ENCODE results near the gene IFITM5.

DNA sequence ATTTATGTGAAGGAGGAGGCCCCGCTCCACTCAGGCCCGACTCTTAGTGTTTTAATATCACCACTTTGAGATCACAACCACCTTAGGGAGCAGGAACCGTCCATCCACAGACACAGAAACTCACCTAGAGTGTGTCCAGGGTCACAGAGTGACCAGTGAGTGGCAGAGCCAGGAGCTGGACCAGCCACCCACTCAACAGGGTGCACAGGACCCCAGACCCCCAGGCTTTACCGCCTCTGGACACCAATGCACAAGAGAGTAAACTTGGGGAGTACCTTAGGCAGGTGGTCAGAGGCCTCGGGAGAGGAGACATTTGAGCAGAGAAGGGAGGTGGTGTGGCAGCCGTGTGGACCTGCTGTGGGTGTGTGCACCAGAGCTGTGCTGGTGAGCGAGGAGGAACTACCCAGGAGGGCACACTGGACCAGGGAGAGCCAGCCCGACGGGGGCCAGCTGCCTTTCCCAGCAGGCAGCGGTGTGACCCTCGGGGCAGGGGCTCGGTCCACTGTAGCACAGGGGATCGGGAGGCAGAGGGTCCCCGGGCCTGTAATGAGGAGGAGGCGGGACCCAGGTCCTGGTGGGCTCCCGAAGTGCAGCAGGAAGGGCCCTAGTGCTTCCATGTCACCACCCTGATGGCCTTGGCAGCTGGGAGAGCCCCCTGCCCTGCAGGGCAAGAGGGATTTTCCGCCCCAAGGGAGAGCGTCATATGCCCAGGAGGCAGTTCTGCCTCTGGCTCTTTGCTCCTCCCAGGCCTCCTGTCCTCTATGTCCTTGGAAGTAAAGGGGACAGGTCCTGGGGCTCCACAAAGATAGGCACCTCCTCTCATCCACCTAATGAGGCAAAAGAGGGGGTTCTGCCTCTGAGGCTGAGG, 28.6 kb downstream of the IFITM5 start:
- TF ChIP-seq, protein P1, sequence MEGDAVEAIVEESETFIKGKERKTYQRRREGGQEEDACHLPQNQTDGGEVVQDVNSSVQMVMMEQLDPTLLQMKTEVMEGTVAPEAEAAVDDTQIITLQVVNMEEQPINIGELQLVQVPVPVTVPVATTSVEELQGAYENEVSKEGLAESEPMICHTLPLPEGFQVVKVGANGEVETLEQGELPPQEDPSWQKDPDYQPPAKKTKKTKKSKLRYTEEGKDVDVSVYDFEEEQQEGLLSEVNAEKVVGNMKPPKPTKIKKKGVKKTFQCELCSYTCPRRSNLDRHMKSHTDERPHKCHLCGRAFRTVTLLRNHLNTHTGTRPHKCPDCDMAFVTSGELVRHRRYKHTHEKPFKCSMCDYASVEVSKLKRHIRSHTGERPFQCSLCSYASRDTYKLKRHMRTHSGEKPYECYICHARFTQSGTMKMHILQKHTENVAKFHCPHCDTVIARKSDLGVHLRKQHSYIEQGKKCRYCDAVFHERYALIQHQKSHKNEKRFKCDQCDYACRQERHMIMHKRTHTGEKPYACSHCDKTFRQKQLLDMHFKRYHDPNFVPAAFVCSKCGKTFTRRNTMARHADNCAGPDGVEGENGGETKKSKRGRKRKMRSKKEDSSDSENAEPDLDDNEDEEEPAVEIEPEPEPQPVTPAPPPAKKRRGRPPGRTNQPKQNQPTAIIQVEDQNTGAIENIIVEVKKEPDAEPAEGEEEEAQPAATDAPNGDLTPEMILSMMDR (IDR thresholded peaks at IDR 0.05): no peak
- TF ChIP-seq POLR2A (IDR thresholded peaks at IDR 0.05): no peak

Data from right lobe of liver (tissue), 4 donors.